Mesodermal cell (in vitro differentiated cells): ENCODE data around the gene SYNE2.

Experiments
- H3K27ac ChIP-seq: 2 replicates; pipeline ENCODE4 v1.7.0; 2013; ENCODE audit warnings: mild to moderate bottlenecking, low read depth, low read length, moderate library complexity; ENCODE audit not compliant: severe bottlenecking
- H3K36me3 ChIP-seq: 2 replicates; pipeline ENCODE4 v1.7.1; 2013; ENCODE audit warnings: mild to moderate bottlenecking, low read length, moderate library complexity; ENCODE audit not compliant: control insufficient read depth, insufficient read depth
- H3K4me1 ChIP-seq: one replicate; pipeline ENCODE4 v1.7.1; 2013; ENCODE audit warnings: mild to moderate bottlenecking, low read length; ENCODE audit not compliant: insufficient read depth, control insufficient read depth, poor library complexity, severe bottlenecking
- H3K4me3 ChIP-seq: 2 replicates; pipeline ENCODE4 v1.7.0; 2013; ENCODE audit warnings: low read length, control low read depth, mild to moderate bottlenecking; ENCODE audit not compliant: insufficient read depth, poor library complexity, severe bottlenecking; ENCODE audit errors: extremely low read depth
- H3K9me3 ChIP-seq: 2 replicates; pipeline ENCODE4 v1.7.1; 2013; ENCODE audit warnings: mild to moderate bottlenecking, low read length, moderate library complexity; ENCODE audit not compliant: control insufficient read depth
- WGBS, 2 experiments: methylation state at CpG; one replicate each; pipeline ENCODE4 v1.1.5; 2013; ENCODE audit warnings: missing lambda C conversion rate in 2 of 2; ENCODE audit not compliant: insufficient coverage in 2 of 2; 5-methylcytosine and 5-hydroxymethylcytosine counted together

Gene SYNE2

DNA sequence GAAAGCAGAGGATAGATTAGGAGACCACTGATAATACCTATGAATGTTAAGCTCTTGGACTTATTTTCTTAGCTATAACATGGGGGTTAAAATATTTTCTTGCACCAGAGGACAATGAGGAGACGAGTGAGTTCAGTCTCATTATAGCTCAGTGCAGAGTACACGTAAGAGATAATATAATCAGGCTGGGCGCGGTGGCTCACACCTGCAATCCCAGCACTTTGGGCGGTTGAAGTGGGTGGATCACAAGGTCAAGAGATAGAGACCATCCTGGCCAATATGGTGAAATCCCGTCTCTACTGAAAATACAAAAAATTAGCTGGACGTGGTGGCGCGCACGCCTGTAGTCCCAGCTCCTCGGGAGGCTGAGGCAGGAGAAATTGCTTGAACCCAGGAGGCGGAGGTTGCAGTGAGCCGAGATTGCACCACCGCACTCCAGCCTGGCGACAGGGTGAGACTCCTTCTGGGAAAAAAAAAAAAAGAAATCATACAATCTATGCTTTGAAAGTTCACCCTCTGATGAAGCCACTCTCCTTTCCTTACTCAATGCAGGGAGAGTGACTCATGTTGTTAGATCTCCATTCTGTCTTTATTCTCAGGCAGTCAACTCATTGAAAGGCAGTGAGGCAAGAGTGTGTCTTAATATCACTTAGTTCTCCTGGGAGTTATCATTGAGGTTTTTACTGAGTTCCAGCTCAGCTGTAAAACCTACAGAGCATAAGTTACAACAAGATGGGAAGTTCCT, 134.2 kb downstream of the SYNE2 start:
- Histone ChIP-seq H3K36me3 (no peaks in the 10 kb centered on the region), H3K27ac (no peak overlapping the region), H3K4me1 (no peaks in the 10 kb centered on the region), H3K4me3 (no peak overlapping the region), H3K9me3 (no peaks in the 10 kb centered on the region)
- WGBS, 2 experiments: 88 to 95% methylated on average over 12 to 14 of the region's 15 CpGs

- 100% methylated on average over 1 of the region's 4 CpGs for WGBS, 2 experiments
- H3K4me1 ChIP-seq: no peaks in the 10 kb centered on the region
- no peaks in the 10 kb centered on the region for H3K36me3 ChIP-seq
- H3K27ac ChIP-seq: no peak overlapping the region
- H3K4me3 ChIP-seq: no peak overlapping the region
- no peaks in the 10 kb centered on the region for H3K9me3 ChIP-seq
Observed at GRCh38 chr14:63988579-63988978, 135.8 kb downstream of the SYNE2 start.

DNA sequence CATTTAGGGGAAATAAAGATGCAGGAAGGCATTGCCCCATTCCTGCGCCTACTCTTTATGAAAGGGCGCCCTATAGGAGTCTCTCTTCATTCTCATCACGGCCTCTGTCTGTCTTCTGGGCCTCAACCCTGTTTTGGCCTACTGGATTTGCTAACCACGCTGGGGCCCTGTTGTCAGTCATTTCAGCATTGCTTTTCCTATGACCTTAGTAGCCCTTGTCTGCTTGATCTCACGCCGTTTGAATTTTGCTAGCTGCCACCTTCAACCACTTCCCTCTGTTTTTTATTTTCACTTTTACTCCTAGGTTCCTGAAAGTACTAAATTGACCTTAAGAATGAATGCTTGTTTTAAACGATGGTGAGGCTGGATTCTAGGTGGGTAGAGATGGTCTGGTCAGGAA, 139.0 kb downstream of the SYNE2 start:
- no peaks in the 10 kb centered on the region for H3K4me1 ChIP-seq
- H3K36me3 ChIP-seq: peaks cover 2% of the 10 kb centered on the region
- H3K4me3 ChIP-seq: no peak overlapping the region
- no peak overlapping the region for H3K27ac ChIP-seq
- 92 to 99% methylated on average over 5 of the region's 7 CpGs for WGBS, 2 experiments
- no peaks in the 10 kb centered on the region for H3K9me3 ChIP-seq

GRCh38 chr14:63992858-63993257, 140.1 kb downstream of the SYNE2 start:
- no peaks in the 10 kb centered on the region for H3K9me3 ChIP-seq
- no peak overlapping the region for H3K4me3 ChIP-seq
- 83 to 100% methylated on average over 1 to 5 of the region's 6 CpGs for WGBS, 2 experiments
- peaks cover 7% of the 10 kb centered on the region for H3K36me3 ChIP-seq
- H3K4me1 ChIP-seq: no peaks in the 10 kb centered on the region
- no peak overlapping the region for H3K27ac ChIP-seq

DNA sequence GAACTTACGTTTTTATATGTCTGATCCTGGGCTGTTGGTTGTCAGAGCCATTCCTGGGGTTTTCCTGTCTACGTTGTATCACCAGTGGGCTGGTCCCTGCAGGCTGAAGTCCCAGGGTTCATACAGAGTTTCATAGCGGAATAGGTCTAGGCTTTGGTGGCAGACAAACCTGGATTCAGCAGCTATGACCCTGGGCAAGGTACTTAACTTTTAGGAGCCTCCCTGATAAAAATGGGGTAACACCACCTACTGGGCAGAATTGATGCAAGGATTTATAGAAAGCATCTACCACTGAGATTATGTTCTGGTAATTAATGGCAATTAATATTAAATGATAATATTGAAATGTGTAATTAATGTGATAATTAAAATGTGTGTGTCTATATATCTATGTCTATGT, 141.2 kb downstream of the SYNE2 start:
- 89 to 94% methylated on average over 3 of the region's 3 CpGs for WGBS, 2 experiments
- H3K4me1 ChIP-seq: no peaks in the 10 kb centered on the region
- H3K4me3 ChIP-seq: no peak overlapping the region
- peaks cover 7% of the 10 kb centered on the region for H3K36me3 ChIP-seq
- no peak overlapping the region for H3K27ac ChIP-seq
- H3K9me3 ChIP-seq: no peaks in the 10 kb centered on the region

- WGBS, 2 experiments: 80 to 87% methylated on average over 2 to 3 of the region's 4 CpGs
- peaks cover 7% of the 10 kb centered on the region for H3K36me3 ChIP-seq
Observed at GRCh38 chr14:63995285-63995684, 142.5 kb downstream of the SYNE2 start.

DNA sequence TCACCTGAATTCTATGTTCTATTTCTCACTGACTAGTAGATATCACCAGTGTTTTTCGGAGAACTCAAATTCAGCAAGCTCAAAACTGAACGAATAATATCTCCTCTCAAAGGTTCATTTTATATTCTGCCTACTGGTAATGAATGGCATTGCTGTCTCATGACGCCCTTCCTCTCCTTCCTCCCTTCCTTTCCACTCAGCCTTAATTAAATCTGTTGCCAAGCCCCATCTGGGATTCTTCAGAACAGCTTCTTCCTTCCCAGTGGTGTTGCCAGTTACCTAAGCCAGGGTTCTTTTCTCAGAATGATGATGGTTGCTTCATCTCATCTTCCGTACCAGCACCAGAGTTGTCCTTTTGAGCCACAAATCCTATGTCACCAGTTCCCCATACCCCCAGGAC, 143.2 kb downstream of the SYNE2 start:
- Histone ChIP-seq H3K9me3 (no peaks in the 10 kb centered on the region), H3K4me3 (no peak overlapping the region), H3K27ac (no peak overlapping the region), H3K36me3 (peaks cover 7% of the 10 kb centered on the region), H3K4me1 (no peaks in the 10 kb centered on the region)
- 89 to 98% methylated on average over 3 to 4 of the region's 4 CpGs for WGBS, 2 experiments

More at GRCh38 chr14:63995285-63995684, 142.5 kb downstream of the SYNE2 start:
- H3K9me3 ChIP-seq: no peaks in the 10 kb centered on the region
- H3K27ac ChIP-seq: no peak overlapping the region
- H3K4me3 ChIP-seq: no peak overlapping the region
- no peaks in the 10 kb centered on the region for H3K4me1 ChIP-seq

- no peaks in the 10 kb centered on the region for H3K9me3 ChIP-seq
- peaks cover 7% of the 10 kb centered on the region for H3K36me3 ChIP-seq
- H3K4me3 ChIP-seq: no peak overlapping the region
- H3K27ac ChIP-seq: no peak overlapping the region
- WGBS, 2 experiments: 95 to 97% methylated on average over 9 to 10 of the region's 10 CpGs
- no peaks in the 10 kb centered on the region for H3K4me1 ChIP-seq
Observed at GRCh38 chr14:63996625-63997220, 143.9 kb downstream of the SYNE2 start.

DNA sequence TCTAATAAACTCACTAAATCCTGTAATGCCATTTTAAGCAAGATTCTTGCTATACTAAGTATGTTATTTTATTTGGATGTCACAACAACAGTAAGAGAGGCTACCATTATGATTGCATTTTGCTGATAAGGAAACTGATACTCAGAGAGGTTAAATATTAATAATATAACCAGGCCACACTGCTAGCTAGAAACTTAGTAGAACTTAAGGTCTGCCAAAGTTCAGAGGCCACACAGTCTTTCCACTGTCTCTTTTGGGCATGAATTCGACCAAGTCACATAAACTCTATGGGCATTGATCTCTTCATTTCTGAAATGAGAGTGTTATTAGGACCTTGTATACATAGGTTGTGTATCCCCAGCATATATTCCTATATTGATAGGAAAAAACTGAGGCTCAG, 147.9 kb downstream of the SYNE2 start:
- Histone ChIP-seq H3K36me3 (peaks cover 7% of the 10 kb centered on the region), H3K27ac (no peak overlapping the region), H3K4me1 (no peaks in the 10 kb centered on the region), H3K9me3 (no peaks in the 10 kb centered on the region), H3K4me3 (no peak overlapping the region)
- 80% methylated on average over 1 of the region's 1 CpG; no CpG with 5 or more reads in 1 of the 2 experiments for WGBS, 2 experiments

DNA sequence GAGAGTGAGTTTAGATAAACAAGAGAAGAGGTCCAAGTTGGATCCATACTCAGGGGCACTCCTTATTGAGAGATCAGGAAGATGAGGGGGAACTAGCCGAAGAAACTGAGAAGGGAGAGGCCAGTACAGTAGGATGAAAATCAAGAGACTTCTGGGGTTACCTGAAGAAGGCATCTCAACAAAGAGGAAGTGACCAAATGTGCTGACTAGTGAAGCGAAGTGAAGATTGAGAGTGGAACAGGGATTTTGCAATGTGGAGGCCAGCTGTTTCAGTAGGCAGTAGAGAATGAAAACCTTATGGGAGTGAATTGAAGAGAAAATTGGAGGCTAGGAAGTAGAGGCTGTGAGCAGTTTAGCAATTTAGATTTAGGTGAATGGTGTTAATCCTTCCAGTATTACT, 153.0 kb downstream of the SYNE2 start:
- Histone ChIP-seq H3K4me1 (no peaks in the 10 kb centered on the region), H3K36me3 (no peaks in the 10 kb centered on the region), H3K9me3 (no peaks in the 10 kb centered on the region), H3K27ac (no peak overlapping the region), H3K4me3 (no peak overlapping the region)
- WGBS, 2 experiments: 88 to 97% methylated on average over 2 of the region's 2 CpGs

GRCh38 chr14:64008016-64008415, 155.2 kb downstream of the SYNE2 start:
- 90 to 93% methylated on average over 2 of the region's 2 CpGs for WGBS, 2 experiments
- no peak overlapping the region for H3K27ac ChIP-seq
- H3K4me3 ChIP-seq: no peak overlapping the region
- no peaks in the 10 kb centered on the region for H3K36me3 ChIP-seq
- no peaks in the 10 kb centered on the region for H3K4me1 ChIP-seq
- H3K9me3 ChIP-seq: no peaks in the 10 kb centered on the region
